Liver (tissue), 9 donors: ENCODE results near the gene SLC25A48. TPM values are rescaled to one million over a fixed set of nuclear protein-coding genes. Genes with fewer than 3 reads are reported as not detected.

ENCODE experiments used
- DNase-seq: peaks from one replicate; pipeline ENCODE4 v3.0.0-alpha.2; 2017; ENCODE audit warnings: low spot score
- H3K27ac ChIP-seq, 2 donors: one replicate each; pipeline ENCODE4 v1.7.0; 2013; ENCODE audit warnings: inconsistent platforms in 2 of 2, low read length in 2 of 2, control low read depth in 1 of 2, low read depth in 1 of 2, mild to moderate bottlenecking in 1 of 2
- H3K27me3 ChIP-seq, 4 donors: one replicate each; pipeline versions ENCODE4 v1.6.1 to v1.7.0; 2013; ENCODE audit warnings: low read length in 3 of 4, inconsistent platforms in 1 of 4, mild to moderate bottlenecking in 1 of 4, moderate library complexity in 1 of 4; ENCODE audit not compliant: control insufficient read depth in 4 of 4, insufficient read depth in 4 of 4
- H3K36me3 ChIP-seq, 4 donors: one replicate each; pipeline versions ENCODE4 v1.6.1 to v1.7.0; 2013; ENCODE audit warnings: low read length in 3 of 4, mild to moderate bottlenecking in 3 of 4, low read depth in 1 of 4, moderate library complexity in 1 of 4; ENCODE audit not compliant: control insufficient read depth in 4 of 4, insufficient read depth in 3 of 4
- H3K4me1 ChIP-seq, 4 donors: one replicate each; pipeline versions ENCODE4 v1.6.1 to v1.7.0; 2013; ENCODE audit warnings: low read length in 3 of 4, mild to moderate bottlenecking in 3 of 4, moderate library complexity in 1 of 4; ENCODE audit not compliant: control insufficient read depth in 4 of 4, insufficient read depth in 4 of 4
- H3K4me3 ChIP-seq, 3 donors: one replicate each; pipeline versions ENCODE4 v1.6.1 to v1.7.0; 2013; ENCODE audit warnings: low read length in 3 of 3, control low read depth in 1 of 3, low read depth in 1 of 3, mild to moderate bottlenecking in 1 of 3
- H3K9ac ChIP-seq, 2 donors: one replicate each; pipeline ENCODE4 v1.7.0; 2013; ENCODE audit warnings: low read length in 2 of 2, mild to moderate bottlenecking in 2 of 2, moderate library complexity in 2 of 2, control low read depth in 1 of 2, low read depth in 1 of 2
- H3K9me3 ChIP-seq, 4 donors: one replicate each; pipeline versions ENCODE4 v1.6.1 to v1.7.0; 2013; ENCODE audit warnings: low read length in 3 of 4; ENCODE audit not compliant: control insufficient read depth in 4 of 4
- ATF3 ChIP-seq: IDR thresholded peaks from 2 replicates; pipeline ENCODE4 v1.6.1; 2016; ENCODE audit warnings: antibody characterized with exemption
- CTCF ChIP-seq: fragments of 150-350 bp; IDR thresholded peaks from 2 replicates; pipeline ENCODE4 v1.5.1; 2017; ENCODE audit warnings: improper control_type of control experiment, low read depth, low read length; ENCODE audit not compliant: missing input control
- EGR1 ChIP-seq, 2 donors: IDR thresholded peaks; 2 replicates each; pipeline ENCODE4 v1.6.1; 2016 to 2018; ENCODE audit warnings: antibody characterized with exemption in 2 of 2, low read depth in 2 of 2
- FOXA1 ChIP-seq: IDR thresholded peaks from 2 replicates; pipeline ENCODE4 v1.6.1; 2016; ENCODE audit warnings: antibody characterized with exemption
- FOXA2 ChIP-seq: IDR thresholded peaks from 2 replicates; pipeline ENCODE4 v1.6.1; 2016; ENCODE audit warnings: antibody characterized with exemption
- GABPA ChIP-seq, 2 donors: IDR thresholded peaks in 1 of 2; conservative IDR thresholded peaks in 1 of 2; 2 replicates each; pipeline ENCODE4 v1.6.1; 2016; ENCODE audit warnings: antibody characterized with exemption in 2 of 2, mild to moderate bottlenecking in 1 of 2, moderate library complexity in 1 of 2
- HNF4A ChIP-seq, 2 donors: conservative IDR thresholded peaks; 2 replicates each; pipeline ENCODE4 v1.6.1; 2016; ENCODE audit warnings: antibody characterized with exemption in 2 of 2, mild to moderate bottlenecking in 2 of 2
- HNF4G ChIP-seq: IDR thresholded peaks from 2 replicates; pipeline ENCODE4 v1.6.1; 2016; ENCODE audit warnings: antibody characterized with exemption
- JUND ChIP-seq, 2 donors: IDR thresholded peaks; 2 replicates each; pipeline ENCODE4 v1.6.1; 2016; ENCODE audit warnings: antibody characterized with exemption in 2 of 2
- MAX ChIP-seq: IDR thresholded peaks from 2 replicates; pipeline ENCODE4 v1.6.1; 2016; ENCODE audit warnings: antibody characterized with exemption
- NR2F2 ChIP-seq: IDR thresholded peaks from 2 replicates; pipeline ENCODE4 v1.6.1; 2016; ENCODE audit warnings: antibody characterized with exemption
- RAD21 ChIP-seq, 2 donors: IDR thresholded peaks; 2 replicates each; pipeline ENCODE4 v1.6.1; 2016; ENCODE audit warnings: antibody characterized with exemption in 2 of 2, mild to moderate bottlenecking in 2 of 2
- REST ChIP-seq: IDR thresholded peaks from 2 replicates; pipeline ENCODE4 v1.6.1; 2016; ENCODE audit warnings: antibody characterized with exemption, mild to moderate bottlenecking
- RXRA ChIP-seq, 2 donors: IDR thresholded peaks; 2 replicates each; pipeline ENCODE4 v1.6.1; 2017 to 2018; ENCODE audit warnings: antibody characterized with exemption in 2 of 2, mild to moderate bottlenecking in 1 of 2
- SP1 ChIP-seq: IDR thresholded peaks from 2 replicates; pipeline ENCODE4 v1.6.1; 2018; ENCODE audit warnings: antibody characterized with exemption, mild to moderate bottlenecking
- TAF1 ChIP-seq: conservative IDR thresholded peaks from 2 replicates; pipeline ENCODE4 v1.6.1; 2016; ENCODE audit warnings: antibody characterized with exemption, mild to moderate bottlenecking
- YY1 ChIP-seq: IDR thresholded peaks from 2 replicates; pipeline ENCODE4 v1.6.1; 2016; ENCODE audit warnings: antibody characterized with exemption, mild to moderate bottlenecking
- ZBTB33 ChIP-seq: IDR thresholded peaks from 2 replicates; pipeline ENCODE4 v1.6.1; 2016; ENCODE audit warnings: antibody characterized with exemption
- WGBS: extraction: QIAGEN DNeasy Blood & Tissue Kit; methylation state at CpG from one replicate; pipeline ENCODE4 v1.1.7; 2013; 5-methylcytosine and 5-hydroxymethylcytosine counted together
- polyA plus RNA-seq, 2 donors: library from polyadenylated mRNA; stranded (reverse) in 1 of 2; unstranded in 1 of 2; fragments of 200-250 nt in 1 of 2; fragments of >200 nt in 1 of 2; fragmentation: Nextera tagmentation in 1 of 2; extraction: Ambion mirVana in 1 of 2; gene quantifications; one replicate each; pipeline versions ENCODE4 v1.2.1 to v1.2.3, GENCODE V29; 2013 to 2015
- total RNA-seq, 2 donors: library from RNA; depleted of rRNA; stranded (reverse); fragments of >200 nt; gene quantifications; one replicate each; pipeline ENCODE4 v1.2.3, GENCODE V29; 2014
- donor health status: healthy.
- donor health status: healthy.
- donor health status: healthy.
- donor health status: healthy.
- donor health status: healthy.

The SLC25A48 gene
- total and polyA plus RNA-seq, 4 donors, result 0.24 to 1.1 (median 0.72) TPM

GRCh38 chr5:135831851-135832555 lies 2.5 kb upstream of the SLC25A48 start (continued):
- TF ChIP-seq TAF1, result no peak
- no peak for TF ChIP-seq MAX
- no peak for TF ChIP-seq YY1
- no peak for TF ChIP-seq RAD21 (IDR thresholded peaks at IDR 0.05)

GRCh38 chr5:135832941-135833920 lies 1.2 kb upstream of the SLC25A48 start:
- TF ChIP-seq GABPA (IDR thresholded peaks at IDR 0.05 in 1 of 2, conservative IDR thresholded peaks at IDR 0.05 in 1 of 2), result no peak
- TF ChIP-seq ATF3, result no peak
- TF ChIP-seq ZBTB33, result no peak
- TF ChIP-seq FOXA2, result no peak
- no peak for TF ChIP-seq MAX
- TF ChIP-seq HNF4G, result no peak
- no peak for TF ChIP-seq FOXA1
- TF ChIP-seq YY1, result no peak
- no peak for TF ChIP-seq CTCF
- no peak for TF ChIP-seq RXRA (IDR thresholded peaks at IDR 0.05)
- no peak for TF ChIP-seq SP1
- TF ChIP-seq RAD21 (IDR thresholded peaks at IDR 0.05), result no peak
- no peak for TF ChIP-seq JUND (IDR thresholded peaks at IDR 0.05)
- TF ChIP-seq TAF1, result no peak
- TF ChIP-seq HNF4A (conservative IDR thresholded peaks at IDR 0.05), result no peak
- TF ChIP-seq EGR1 (IDR thresholded peaks at IDR 0.05; ENCODE audit: low read depth in 2 of 2), result no peak
- TF ChIP-seq NR2F2, result no peak
- no peak for TF ChIP-seq REST
- peak; percentile 13 for DNase-seq
- H3K36me3 ChIP-seq, result no peaks in the 10 kb centered on the region
- no peak overlapping the region for H3K27ac ChIP-seq
- H3K27me3 ChIP-seq, result peaks cover 0 to 4% (median under 1%) of the 10 kb centered on the region in 4 donors
- 93% methylated on average over 14 of the region's 14 CpGs for WGBS
- no peak overlapping the region for H3K9ac ChIP-seq
- H3K4me1 ChIP-seq, result peaks cover 2 to 14% (median 12%) of the 10 kb centered on the region in 4 donors
- no peaks in the 10 kb centered on the region for H3K9me3 ChIP-seq
- no peak overlapping the region for H3K4me3 ChIP-seq
